ENCODE data around the gene AARSD1.

The AARSD1 gene

DNA sequence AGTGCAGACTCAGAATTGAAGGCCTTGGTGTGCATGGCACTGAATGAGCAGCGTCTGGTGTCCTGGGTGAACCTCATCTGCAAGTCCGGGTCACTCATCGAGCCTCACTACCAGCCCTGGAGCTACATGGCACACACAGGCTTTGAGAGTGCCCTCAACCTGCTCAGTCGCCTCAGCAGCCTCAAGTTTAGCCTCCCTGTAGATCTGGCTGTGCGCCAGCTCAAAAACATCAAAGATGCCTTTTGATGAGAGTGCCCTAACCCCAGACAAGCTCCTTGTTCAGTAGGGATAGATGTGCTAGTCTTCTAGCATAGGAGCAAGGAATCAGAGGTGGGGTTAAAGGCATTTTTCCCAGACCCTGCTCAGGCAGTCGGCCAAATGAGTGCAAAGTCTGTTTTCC is 27.2 kb upstream of the AARSD1 start:
- DNase-seq (ENCODE audit: low spot score): no peak
- TF ChIP-seq, protein P1, sequence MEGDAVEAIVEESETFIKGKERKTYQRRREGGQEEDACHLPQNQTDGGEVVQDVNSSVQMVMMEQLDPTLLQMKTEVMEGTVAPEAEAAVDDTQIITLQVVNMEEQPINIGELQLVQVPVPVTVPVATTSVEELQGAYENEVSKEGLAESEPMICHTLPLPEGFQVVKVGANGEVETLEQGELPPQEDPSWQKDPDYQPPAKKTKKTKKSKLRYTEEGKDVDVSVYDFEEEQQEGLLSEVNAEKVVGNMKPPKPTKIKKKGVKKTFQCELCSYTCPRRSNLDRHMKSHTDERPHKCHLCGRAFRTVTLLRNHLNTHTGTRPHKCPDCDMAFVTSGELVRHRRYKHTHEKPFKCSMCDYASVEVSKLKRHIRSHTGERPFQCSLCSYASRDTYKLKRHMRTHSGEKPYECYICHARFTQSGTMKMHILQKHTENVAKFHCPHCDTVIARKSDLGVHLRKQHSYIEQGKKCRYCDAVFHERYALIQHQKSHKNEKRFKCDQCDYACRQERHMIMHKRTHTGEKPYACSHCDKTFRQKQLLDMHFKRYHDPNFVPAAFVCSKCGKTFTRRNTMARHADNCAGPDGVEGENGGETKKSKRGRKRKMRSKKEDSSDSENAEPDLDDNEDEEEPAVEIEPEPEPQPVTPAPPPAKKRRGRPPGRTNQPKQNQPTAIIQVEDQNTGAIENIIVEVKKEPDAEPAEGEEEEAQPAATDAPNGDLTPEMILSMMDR (IDR thresholded peaks at IDR 0.05; ENCODE audit: extremely low read depth, insufficient read depth, missing control alignments): no peak
- in situ Hi-C loops (cut with MboI; ENCODE audit: low pct_unique_long_range_greater_than_20kb, low sequenced_read_pairs, unreplicated experiment): no loop called here

DNA sequence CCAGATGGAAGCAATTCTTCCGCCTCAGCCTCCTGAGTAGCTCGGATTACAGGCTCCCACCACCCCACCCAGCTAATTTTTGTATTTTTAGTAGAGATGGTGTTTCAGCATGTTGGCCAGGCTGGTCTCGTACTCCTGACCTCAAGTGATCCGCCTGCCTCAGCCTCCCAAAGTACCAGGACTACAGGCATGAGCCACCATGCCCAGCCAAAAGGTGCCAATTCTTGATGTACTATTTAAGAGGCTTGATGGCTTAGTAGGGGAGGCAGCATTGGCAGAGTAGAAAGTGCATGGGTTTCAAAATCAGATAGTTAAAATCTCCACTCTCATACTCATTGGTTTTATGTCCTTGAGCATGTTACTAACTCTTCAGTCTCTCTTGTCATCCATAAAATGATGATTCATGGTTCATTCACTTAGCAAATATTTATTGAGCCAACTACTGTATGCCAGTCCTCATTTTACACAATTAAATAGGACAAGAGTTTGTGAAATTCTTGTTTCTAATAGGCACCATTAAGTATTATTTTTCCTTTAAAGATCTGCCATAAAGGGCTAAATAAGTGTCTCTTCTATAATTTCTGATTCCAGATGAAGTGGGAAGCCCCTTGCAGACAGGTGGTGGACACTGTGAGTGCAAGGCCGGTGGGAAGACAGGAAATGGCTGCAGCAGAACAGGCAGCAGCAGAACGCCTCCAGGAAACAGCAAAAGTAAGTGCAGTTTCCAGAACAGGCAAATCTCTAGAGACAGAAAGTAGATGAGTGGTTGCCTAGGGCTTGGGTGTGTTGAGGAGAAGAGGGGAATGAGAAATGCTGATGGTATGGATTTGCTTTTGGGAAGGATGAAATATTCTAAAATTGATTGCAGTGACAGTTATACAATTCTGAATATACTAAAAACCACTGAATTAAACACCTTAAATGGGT is 25.7 kb upstream of the AARSD1 start:
- in situ Hi-C loops (cut with MboI; ENCODE audit: low pct_unique_long_range_greater_than_20kb, low sequenced_read_pairs, unreplicated experiment): no loop called here
- TF ChIP-seq, protein P1 (IDR thresholded peaks at IDR 0.05; ENCODE audit: extremely low read depth, insufficient read depth, missing control alignments): no peak
- no peak for DNase-seq (ENCODE audit: low spot score)

DNA sequence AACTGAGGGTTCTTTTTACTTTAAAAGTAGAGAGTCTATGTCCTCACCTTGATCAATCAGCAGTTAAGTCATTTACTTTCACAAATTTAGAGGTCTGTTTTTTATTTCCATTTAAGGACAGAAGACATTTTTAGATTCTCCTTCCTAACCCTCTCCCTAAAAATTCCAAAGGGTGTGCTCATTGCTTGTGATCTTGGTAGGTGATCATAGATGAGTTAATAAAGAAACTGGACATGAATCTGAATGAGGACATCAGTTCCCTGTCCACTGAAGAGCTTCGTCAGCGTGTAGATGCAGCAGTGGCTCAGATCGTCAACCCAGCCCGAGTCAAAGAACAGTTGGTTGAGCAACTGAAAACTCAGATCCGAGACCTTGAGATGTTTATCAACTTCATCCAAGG is 24.9 kb upstream of the AARSD1 start:
- in situ Hi-C loops (cut with MboI; ENCODE audit: low pct_unique_long_range_greater_than_20kb, low sequenced_read_pairs, unreplicated experiment): no loop called here
- TF ChIP-seq, protein P1 (IDR thresholded peaks at IDR 0.05; ENCODE audit: extremely low read depth, insufficient read depth, missing control alignments): no peak
- no peak for DNase-seq (ENCODE audit: low spot score)

DNA sequence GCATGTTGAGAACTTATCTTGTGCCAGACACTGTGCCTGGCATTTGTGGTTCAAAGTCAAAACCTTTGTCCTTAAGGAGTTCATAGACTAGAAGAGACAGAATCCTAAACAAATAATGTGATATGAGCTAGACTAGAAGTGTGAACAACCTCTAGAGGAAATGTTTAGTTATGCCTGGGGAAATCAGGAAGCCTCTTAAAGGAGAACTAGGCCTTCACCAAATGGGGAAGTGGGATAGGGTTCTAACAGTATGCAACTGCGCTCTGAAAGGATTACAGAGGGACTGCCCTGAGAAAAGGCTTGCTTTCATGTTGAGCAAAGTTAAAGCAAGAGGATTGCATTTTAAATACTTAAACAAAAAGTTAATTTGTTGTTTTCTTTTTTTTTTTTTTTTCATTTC is 21.0 kb upstream of the AARSD1 start:
- TF ChIP-seq, protein P1 (IDR thresholded peaks at IDR 0.05; ENCODE audit: extremely low read depth, insufficient read depth, missing control alignments): no peak
- in situ Hi-C loops (cut with MboI; ENCODE audit: low pct_unique_long_range_greater_than_20kb, low sequenced_read_pairs, unreplicated experiment): no loop called here
- peak; percentile 71 for DNase-seq (ENCODE audit: low spot score)

DNA sequence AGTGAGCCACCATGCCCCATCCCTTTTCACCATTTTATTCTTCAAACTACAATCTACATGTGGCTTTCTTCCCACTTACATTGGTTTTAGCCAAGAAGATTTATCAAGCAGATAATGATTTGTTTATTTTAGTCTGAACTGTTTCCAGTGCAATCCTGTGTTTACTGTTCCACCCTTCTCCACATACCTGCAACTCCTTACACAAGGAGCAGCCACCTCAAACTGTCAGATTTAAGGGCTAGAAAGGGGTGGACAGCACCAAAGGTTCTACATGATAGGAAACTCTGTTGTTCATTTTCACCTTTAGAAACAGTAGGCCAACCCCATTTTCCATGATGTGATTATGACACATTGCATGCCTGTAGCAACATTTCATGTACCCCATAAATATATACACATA is 18.0 kb upstream of the AARSD1 start:
- in situ Hi-C loops (cut with MboI; ENCODE audit: low pct_unique_long_range_greater_than_20kb, low sequenced_read_pairs, unreplicated experiment): no loop called here
- TF ChIP-seq, protein P1 (IDR thresholded peaks at IDR 0.05; ENCODE audit: extremely low read depth, insufficient read depth, missing control alignments): no peak
- DNase-seq (ENCODE audit: low spot score): no peak

DNA sequence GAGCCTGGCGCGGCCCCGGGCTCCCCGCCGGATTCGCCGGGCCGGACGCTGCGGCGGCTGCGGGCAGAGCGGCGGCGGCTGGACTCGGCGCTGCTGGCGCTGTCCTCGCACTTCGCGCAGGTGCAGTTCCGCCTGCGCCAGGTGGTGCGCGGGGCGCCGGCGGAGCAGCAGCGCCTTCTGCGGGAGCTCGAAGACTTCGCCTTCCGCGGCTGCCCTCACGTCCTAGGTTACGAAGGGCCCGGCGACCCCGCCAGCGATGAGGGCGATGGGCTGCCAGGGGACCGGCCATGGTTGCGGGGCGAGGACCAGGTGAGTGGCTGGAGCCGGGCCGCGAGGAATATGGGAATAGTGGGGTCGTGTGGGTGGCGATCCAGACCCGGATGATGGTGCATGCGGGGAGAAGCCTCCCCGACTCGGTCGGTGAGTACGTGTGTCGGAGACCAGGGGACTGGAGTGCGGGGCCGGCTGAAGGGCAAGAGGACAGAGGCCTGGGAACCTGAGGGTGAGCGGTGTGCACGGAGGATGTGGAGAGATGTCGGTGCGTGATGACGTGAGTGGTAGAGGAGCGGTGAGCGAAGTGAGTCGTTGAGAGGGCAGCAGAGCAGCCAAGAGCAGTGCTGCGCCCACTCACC is 16.6 kb upstream of the AARSD1 start:
- in situ Hi-C loops (cut with MboI; ENCODE audit: low pct_unique_long_range_greater_than_20kb, low sequenced_read_pairs, unreplicated experiment): no loop called here
- TF ChIP-seq, protein P1 (IDR thresholded peaks at IDR 0.05; ENCODE audit: extremely low read depth, insufficient read depth, missing control alignments): peak; percentile 41
- DNase-seq (ENCODE audit: low spot score): peak; percentile 85

All from GM13977 (cell line).